B cell (primary cell): ENCODE measurements around the gene LRP1. TPM values are rescaled to one million over a fixed set of nuclear protein-coding genes. Genes with fewer than 3 reads are reported as not detected.
A peak's percentile ranks its signal among the peaks of the same experiment; 100 is the strongest.

Source experiments
- ATAC-seq: fragments of 200-7000 bp; cut with Tn5 transposase; one replicate; pipeline ENCODE4 v1.10.0; 2021; ENCODE audit warnings: low read depth, mild to moderate bottlenecking, moderate number of reproducible peaks, moderate library complexity
- CTCF ChIA-PET: fragments of 350-600 bp; sonication (Branson Sonifier 250); formaldehyde crosslinking; loops from one replicate; lab custom pipeline; 2021; ENCODE audit warnings: antibody characterized with exemption, inconsistent platforms; lab: Charles Lee
- POLR2A ChIA-PET: fragments of 350-600 bp; sonication (Branson Sonifier 250); formaldehyde crosslinking; loops from one replicate; lab custom pipeline; 2021; ENCODE audit warnings: antibody characterized with exemption; lab: Charles Lee
- DNase-seq: peaks from one replicate; pipeline ENCODE4 v3.0.0; 2013
- H2AFZ ChIP-seq: 2 replicates; pipeline ENCODE4 v1.6.1; 2012; ENCODE audit warnings: mild to moderate bottlenecking, low read depth, low read length; ENCODE audit not compliant: insufficient read depth, poor library complexity, severe bottlenecking
- H3K27ac ChIP-seq, 2 donors: 1 replicate in 1 of 2; 2 replicates in 1 of 2; pipeline ENCODE4 v1.5.1; 2012 to 2013; ENCODE audit warnings: low read length in 2 of 2, mild to moderate bottlenecking in 2 of 2, moderate library complexity in 1 of 2
- H3K27me3 ChIP-seq, 4 experiments: fragments of 200-600 bp in 1 of 4; sonication (generic) in 1 of 4; replicated peaks in 1 of 4; 1 replicate in 2 of 4; 2 replicates in 2 of 4; pipeline versions ENCODE4 v1.6.1 to v1.7.0; 2013 to 2016; ENCODE audit warnings: low read length in 3 of 4, mild to moderate bottlenecking in 2 of 4, mixed read lengths in 1 of 4, moderate library complexity in 1 of 4; ENCODE audit not compliant: insufficient read depth in 4 of 4, control insufficient read depth in 3 of 4; ENCODE audit errors: control extremely low read depth in 1 of 4
- H3K36me3 ChIP-seq, 2 experiments: replicated peaks in 1 of 2; 1 replicate in 1 of 2; 2 replicates in 1 of 2; pipeline versions ENCODE4 v1.6.1 to v1.7.1; 2013; ENCODE audit warnings: low read length in 1 of 2; ENCODE audit not compliant: insufficient read depth in 2 of 2, control insufficient read depth in 1 of 2; ENCODE audit errors: control extremely low read depth in 1 of 2, extremely low read depth in 1 of 2
- H3K4me1 ChIP-seq, 2 donors: fragments of 200-600 bp in 1 of 2; sonication (generic) in 1 of 2; 1 replicate in 1 of 2; 2 replicates in 1 of 2; pipeline versions ENCODE4 v1.5.1 to v1.6.1; 2013 to 2017; ENCODE audit warnings: low read length in 2 of 2; ENCODE audit not compliant: control insufficient read depth in 2 of 2, insufficient read depth in 2 of 2
- H3K4me2 ChIP-seq: replicated peaks from 2 replicates; pipeline ENCODE3; 2012; ENCODE audit warnings: mild to moderate bottlenecking, low read depth, low read length; ENCODE audit not compliant: poor library complexity, severe bottlenecking
- H3K4me3 ChIP-seq, 5 experiments: fragments of 200-600 bp in 1 of 5; sonication (generic) in 1 of 5; 1 replicate in 3 of 5; 2 replicates in 2 of 5; pipeline versions ENCODE4 v1.5.1 to v1.7.0; 2011 to 2016; ENCODE audit warnings: low read length in 4 of 5, mild to moderate bottlenecking in 4 of 5, low read depth in 2 of 5, control low read depth in 1 of 5, moderate library complexity in 1 of 5; ENCODE audit not compliant: insufficient read depth in 1 of 5; ENCODE audit errors: control extremely low read depth in 1 of 5, extremely low read depth in 1 of 5
- H3K79me2 ChIP-seq: fragments of 200-600 bp; sonication (generic); one replicate; pipeline ENCODE4 v1.6.0; 2016; ENCODE audit warnings: low read length; ENCODE audit not compliant: control insufficient read depth, insufficient read depth
- H3K9ac ChIP-seq: fragments of 200-600 bp; sonication (generic); 2 replicates; pipeline ENCODE4 v1.6.1; 2017; ENCODE audit warnings: mild to moderate bottlenecking, low read length, moderate library complexity
- H3K9me3 ChIP-seq, 3 donors: one replicate each; pipeline versions ENCODE4 v1.6.1 to v1.7.1; 2013; ENCODE audit warnings: low read length in 2 of 3; ENCODE audit not compliant: control insufficient read depth in 2 of 3, insufficient read depth in 1 of 3; ENCODE audit errors: control extremely low read depth in 1 of 3
- H4K20me1 ChIP-seq: 2 replicates; pipeline ENCODE4 v1.6.0; 2012; ENCODE audit warnings: mild to moderate bottlenecking, low read length; ENCODE audit not compliant: insufficient read depth, control insufficient read depth, poor library complexity, severe bottlenecking
- H3K27ac Mint-ChIP-seq: one replicate; pipeline ENCODE4 v1.8.0; 2021; ENCODE audit warnings: mixed read lengths
- H3K27me3 Mint-ChIP-seq: one replicate; pipeline ENCODE4 v1.8.0; 2021; ENCODE audit warnings: mixed read lengths
- H3K4me1 Mint-ChIP-seq: one replicate; pipeline ENCODE4 v1.8.0; 2021; ENCODE audit warnings: mixed read lengths
- H3K4me3 Mint-ChIP-seq: one replicate; pipeline ENCODE4 v1.8.0; 2021; ENCODE audit warnings: mixed read lengths
- H3K9me3 Mint-ChIP-seq: one replicate; pipeline ENCODE4 v1.8.0; 2022; ENCODE audit warnings: mixed read lengths; ENCODE audit not compliant: insufficient read depth
- EZH2 ChIP-seq: IDR thresholded peaks from 2 replicates; pipeline ENCODE4 v1.6.1; 2012; ENCODE audit warnings: borderline replicate concordance, low read depth, mild to moderate bottlenecking, moderate library complexity, low read length; ENCODE audit not compliant: insufficient read depth, poor library complexity, severe bottlenecking
- WGBS: methylation state at CpG from one replicate; pipeline ENCODE4 v1.1.5; 2013; ENCODE audit warnings: missing lambda C conversion rate; ENCODE audit not compliant: insufficient coverage; 5-methylcytosine and 5-hydroxymethylcytosine counted together
- intact Hi-C: fragments of 100-400 bp; cut with micrococcal nuclease; formaldehyde crosslinking; loops from one replicate; pipeline ENCODE4 v1.10.0; 2022
- polyA plus RNA-seq: library from polyadenylated mRNA; depleted of rRNA; stranded (reverse); fragments of >200 nt; gene quantifications from 2 replicates; pipeline ENCODE4 v1.2.3, GENCODE V29; 2012
- total RNA-seq, 2 donors: library from RNA; stranded (reverse); fragments of 120-200 nt in 1 of 2; gene quantifications; 1 replicate in 1 of 2; 2 replicates in 1 of 2; pipeline versions ENCODE4 v1.2.3 to v1.2.4, GENCODE V29; 2013 to 2022
- TF ChIP-seq, protein P1 (sequence below): fragments of 200-600 bp; IDR thresholded peaks from one replicate; pipeline ENCODE4 v1.8.0; 2022; ENCODE audit warnings: antibody characterized with exemption, mild to moderate bottlenecking

The LRP1 gene
- total and polyA plus RNA-seq, 2 donors (not counting 1 experiment from before 2014, with no cell fraction given), result 2.0 to 4.1 TPM

DNA sequence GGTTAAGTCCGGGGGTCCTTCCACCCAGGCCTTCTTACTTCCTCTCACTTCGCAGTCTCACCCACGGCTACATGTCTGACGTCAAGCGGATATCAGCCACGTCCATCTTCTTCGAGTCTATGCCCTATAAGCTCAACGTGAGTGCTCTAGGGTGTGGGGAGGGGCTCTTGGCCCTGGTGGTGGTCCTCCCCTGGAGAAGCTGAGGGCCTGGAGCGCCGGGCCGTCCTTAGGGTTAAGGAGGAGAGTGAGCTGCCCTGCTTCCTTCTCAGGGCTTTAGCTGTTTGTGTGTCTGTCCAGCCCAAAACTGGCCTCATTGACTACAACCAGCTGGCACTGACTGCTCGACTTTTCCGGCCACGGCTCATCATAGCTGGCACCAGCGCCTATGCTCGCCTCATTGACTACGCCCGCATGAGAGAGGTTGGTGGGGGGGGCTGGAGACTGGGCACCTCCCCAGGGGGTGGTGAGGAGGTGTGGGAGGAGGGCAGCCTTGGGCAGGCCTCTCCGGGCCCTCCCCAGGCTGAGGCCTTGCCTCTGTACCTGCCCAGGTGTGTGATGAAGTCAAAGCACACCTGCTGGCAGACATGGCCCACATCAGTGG, 104.0 kb downstream of the LRP1 start:
- H4K20me1 ChIP-seq, result peaks cover 15% of the 10 kb centered on the region
- no peak overlapping the region for H2AFZ ChIP-seq
- H3K9me3 Mint-ChIP-seq, result no peaks in the 10 kb centered on the region
- peaks cover 0 to 20% (median 3%) of the 10 kb centered on the region in 4 experiments for H3K27me3 ChIP-seq
- TF ChIP-seq, protein P1, sequence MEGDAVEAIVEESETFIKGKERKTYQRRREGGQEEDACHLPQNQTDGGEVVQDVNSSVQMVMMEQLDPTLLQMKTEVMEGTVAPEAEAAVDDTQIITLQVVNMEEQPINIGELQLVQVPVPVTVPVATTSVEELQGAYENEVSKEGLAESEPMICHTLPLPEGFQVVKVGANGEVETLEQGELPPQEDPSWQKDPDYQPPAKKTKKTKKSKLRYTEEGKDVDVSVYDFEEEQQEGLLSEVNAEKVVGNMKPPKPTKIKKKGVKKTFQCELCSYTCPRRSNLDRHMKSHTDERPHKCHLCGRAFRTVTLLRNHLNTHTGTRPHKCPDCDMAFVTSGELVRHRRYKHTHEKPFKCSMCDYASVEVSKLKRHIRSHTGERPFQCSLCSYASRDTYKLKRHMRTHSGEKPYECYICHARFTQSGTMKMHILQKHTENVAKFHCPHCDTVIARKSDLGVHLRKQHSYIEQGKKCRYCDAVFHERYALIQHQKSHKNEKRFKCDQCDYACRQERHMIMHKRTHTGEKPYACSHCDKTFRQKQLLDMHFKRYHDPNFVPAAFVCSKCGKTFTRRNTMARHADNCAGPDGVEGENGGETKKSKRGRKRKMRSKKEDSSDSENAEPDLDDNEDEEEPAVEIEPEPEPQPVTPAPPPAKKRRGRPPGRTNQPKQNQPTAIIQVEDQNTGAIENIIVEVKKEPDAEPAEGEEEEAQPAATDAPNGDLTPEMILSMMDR, result no peak
- TF ChIP-seq EZH2, result no peak
- no peak for DNase-seq
- peaks cover 89% of the 10 kb centered on the region for H3K4me1 Mint-ChIP-seq
- intact Hi-C loops, result loop anchor here (10.0 kb wide), 1 partner anchor 477 kb away; the partner anchor contains the start of gene PRIM1
- no peak overlapping the region for H3K4me3 ChIP-seq
- H3K27me3 Mint-ChIP-seq, result peaks cover 1% of the 10 kb centered on the region
- peak overlapping the region in 1 of 2 donors; percentile 9 for H3K27ac ChIP-seq
- H3K4me1 ChIP-seq, result peaks cover 63 to 78% of the 10 kb centered on the region in 2 donors
- H3K4me3 Mint-ChIP-seq, result peak overlapping the region; percentile 24
- ChIA-PET POLR2A (interaction anchor here (11.2 kb wide), 1 partner anchor 7 kb away, joined by 89 read pairs; no protein-coding TSS in a partner anchor), CTCF (interaction anchor here (0.7 to 31.1 kb wide), 3 partner anchors 7 to 16 kb away, joined by 3 to 838 read pairs (median 360); partner anchors contain the start of gene NXPH4)
- no peak overlapping the region for H3K9ac ChIP-seq
- H3K27ac Mint-ChIP-seq, result peak overlapping the region; percentile 97
- H3K9me3 ChIP-seq, result peaks cover 0 to 6% (median 0%) of the 10 kb centered on the region in 3 donors
- no peak overlapping the region for H3K4me2 ChIP-seq
- H3K79me2 ChIP-seq, result peaks cover 42% of the 10 kb centered on the region
- 93% methylated on average over 9 of the region's 19 CpGs for WGBS
- H3K36me3 ChIP-seq, result peaks cover 0 to 37% of the 10 kb centered on the region in 2 experiments
- no peak for ATAC-seq
